Neutrophil (primary cell): ENCODE data around the gene MTRR.

Experiments used
- H3K27ac ChIP-seq: fragments of 200-600 bp; sonication (generic); 2 replicates; pipeline ENCODE4 v1.5.1; 2016; ENCODE audit warnings: mild to moderate bottlenecking, moderate library complexity
- H3K27me3 ChIP-seq: fragments of 200-600 bp; sonication (generic); 2 replicates; pipeline ENCODE4 v1.6.0; 2016; ENCODE audit warnings: mild to moderate bottlenecking
- H3K36me3 ChIP-seq: fragments of 200-600 bp; sonication (generic); 2 replicates; pipeline ENCODE4 v1.5.1; 2017
- H3K4me1 ChIP-seq, 2 experiments: fragments of 200-600 bp in 1 of 2; sonication (generic) in 1 of 2; 1 replicate in 1 of 2; 2 replicates in 1 of 2; pipeline versions ENCODE4 v1.5.1 to v1.6.1; 2013 to 2016; ENCODE audit warnings: low read depth in 1 of 2, low read length in 1 of 2, mild to moderate bottlenecking in 1 of 2, moderate library complexity in 1 of 2; ENCODE audit not compliant: control insufficient read depth in 1 of 2, insufficient read depth in 1 of 2
- H3K4me3 ChIP-seq, 2 experiments: fragments of 200-600 bp in 1 of 2; sonication (generic) in 1 of 2; 1 replicate in 1 of 2; 2 replicates in 1 of 2; pipeline ENCODE4 v1.5.1; 2013 to 2016; ENCODE audit warnings: low read depth in 1 of 2, low read length in 1 of 2, mild to moderate bottlenecking in 1 of 2, moderate library complexity in 1 of 2
- H3K9me3 ChIP-seq: fragments of 200-600 bp; sonication (generic); 2 replicates; pipeline ENCODE4 v1.5.1; 2016
- CTCF ChIP-seq: fragments of 200-600 bp; sonication (generic); IDR thresholded peaks from 2 replicates; pipeline ENCODE4 v1.5.1; 2016; ENCODE audit warnings: antibody characterized with exemption

The MTRR gene

GRCh38 chr5:7875151-7875550 is 6.2 kb downstream of the MTRR start:
- Histone ChIP-seq H3K27ac (no peak overlapping the region), H3K9me3 (no peaks in the 10 kb centered on the region), H3K27me3 (no peaks in the 10 kb centered on the region), H3K36me3 (peaks cover 16% of the 10 kb centered on the region), H3K4me3 (no peak overlapping the region), H3K4me1 (peaks cover 19 to 24% of the 10 kb centered on the region in 2 experiments)
- TF ChIP-seq CTCF = no peak

- Histone ChIP-seq H3K27me3 (no peaks in the 10 kb centered on the region), H3K9me3 (no peaks in the 10 kb centered on the region), H3K4me3 (no peak overlapping the region), H3K27ac (no peak overlapping the region), H3K36me3 (peaks cover 16% of the 10 kb centered on the region), H3K4me1 (peaks cover 31 to 32% of the 10 kb centered on the region in 2 experiments)
- no peak for TF ChIP-seq CTCF
Observed at GRCh38 chr5:7876867-7877266, 7.9 kb downstream of the MTRR start.

GRCh38 chr5:7877851-7878250 is 8.9 kb downstream of the MTRR start:
- H3K4me1 ChIP-seq = peaks cover 41 to 42% of the 10 kb centered on the region in 2 experiments
- no peaks in the 10 kb centered on the region for H3K9me3 ChIP-seq
- H3K4me3 ChIP-seq = no peak overlapping the region
- H3K36me3 ChIP-seq = peaks cover 16% of the 10 kb centered on the region
- H3K27ac ChIP-seq = peak overlapping the region; percentile 65
- TF ChIP-seq CTCF = no peak
- H3K27me3 ChIP-seq = no peaks in the 10 kb centered on the region

GRCh38 chr5:7878381-7878873 is 9.5 kb downstream of the MTRR start:
- no peak overlapping the region for H3K4me3 ChIP-seq
- H3K36me3 ChIP-seq = peaks cover 16% of the 10 kb centered on the region
- peak overlapping the region; percentile 65 for H3K27ac ChIP-seq
- no peak for TF ChIP-seq CTCF
- no peaks in the 10 kb centered on the region for H3K9me3 ChIP-seq
- peaks cover 46 to 47% of the 10 kb centered on the region in 2 experiments for H3K4me1 ChIP-seq
- no peaks in the 10 kb centered on the region for H3K27me3 ChIP-seq

GRCh38 chr5:7881091-7881490 is 12.1 kb downstream of the MTRR start:
- Histone ChIP-seq H3K27ac (peak overlapping the region; percentile 73), H3K4me1 (peaks cover 53 to 55% of the 10 kb centered on the region in 2 experiments), H3K36me3 (peaks cover 13% of the 10 kb centered on the region), H3K4me3 (no peak overlapping the region), H3K9me3 (no peaks in the 10 kb centered on the region), H3K27me3 (no peaks in the 10 kb centered on the region)
- TF ChIP-seq CTCF = no peak

- Histone ChIP-seq H3K9me3 (no peaks in the 10 kb centered on the region), H3K27ac (peak overlapping the region; percentile 73)
Observed at GRCh38 chr5:7881816-7882215, 12.9 kb downstream of the MTRR start.

More at GRCh38 chr5:7881816-7882215, 12.9 kb downstream of the MTRR start:
- TF ChIP-seq CTCF = no peak
- H3K4me1 ChIP-seq = peaks cover 53 to 55% of the 10 kb centered on the region in 2 experiments
- peaks cover 5% of the 10 kb centered on the region for H3K36me3 ChIP-seq
- no peak overlapping the region for H3K4me3 ChIP-seq
- H3K27me3 ChIP-seq = no peaks in the 10 kb centered on the region
